NOMO-1 (cell line): ENCODE data around the gene UBE2V1.
A peak's percentile ranks its signal among the peaks of the same experiment; 100 is the strongest.
"Not testable (repeated sequence)": the region's sequence is repeated elsewhere in the genome, so short reads cannot be mapped to it uniquely, and the experiment has no call there.

Experiments
- DNase-seq, 2 experiments: peaks; one replicate each; lab custom pipeline; 2025; ENCODE audit not compliant: unreplicated experiment in 2 of 2; lab: John Stamatoyannopoulos, UW

The UBE2V1 gene

DNA sequence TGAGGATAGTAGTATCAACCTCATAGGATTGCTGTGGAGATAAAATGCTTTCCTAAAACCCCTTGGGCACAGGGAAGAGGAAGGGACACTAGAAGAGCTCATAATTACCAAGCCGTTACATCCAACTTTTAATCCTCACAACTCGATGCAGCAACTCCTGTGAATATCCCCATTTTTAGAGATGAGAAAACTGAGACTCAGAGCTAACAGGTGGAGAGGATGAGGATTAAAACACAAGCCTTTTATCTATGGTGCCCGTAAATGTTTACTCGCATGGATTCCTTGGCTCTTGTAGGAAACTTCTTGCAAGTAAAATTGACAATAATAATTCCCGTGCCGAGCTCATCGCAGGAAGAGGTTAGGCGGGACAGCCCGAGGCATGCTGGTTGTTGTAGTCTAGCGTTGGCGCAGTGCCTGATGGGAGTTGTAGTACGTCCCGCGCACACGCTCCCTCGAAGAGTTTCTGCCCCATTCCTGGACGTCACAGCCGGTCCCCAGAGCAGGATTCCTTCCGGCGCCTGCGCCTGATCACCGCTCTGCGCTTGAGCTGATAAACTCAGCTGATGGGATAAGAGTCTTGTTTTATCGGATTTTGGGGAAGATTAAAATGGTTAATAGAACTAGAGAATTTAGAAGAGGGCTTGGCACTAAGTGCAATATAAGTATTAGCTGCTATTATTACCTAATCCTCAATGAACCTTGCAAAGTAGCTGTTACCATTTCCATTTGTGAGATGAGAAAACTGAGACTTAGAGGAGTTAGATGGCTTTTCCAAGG lies 2.8 kb upstream of the UBE2V1 start:
- peak; percentile 92 to 94 for DNase-seq

DNA sequence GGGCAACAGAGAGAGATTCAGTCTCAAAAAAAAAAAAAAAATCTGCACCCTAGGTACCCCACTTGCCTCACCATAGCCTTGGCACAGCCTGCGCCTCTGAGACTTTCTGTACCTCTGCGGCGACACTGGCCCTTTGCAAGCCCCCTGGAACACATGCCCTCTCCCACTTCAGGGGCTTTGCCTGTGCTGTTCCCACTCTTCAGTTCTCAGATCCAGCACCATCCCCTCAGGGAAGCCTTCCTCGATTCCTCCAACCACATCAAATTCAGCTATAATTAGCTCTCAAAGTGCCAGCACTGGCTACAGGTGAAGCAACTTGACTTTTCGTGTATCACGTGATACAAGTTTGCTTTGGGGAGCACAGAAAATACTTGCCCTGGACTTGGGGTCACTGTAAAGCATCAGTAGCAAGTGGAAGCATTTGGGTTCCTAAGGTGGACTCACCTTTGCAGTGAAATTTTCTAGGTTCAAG lies 2.1 kb upstream of the UBE2V1 start:
- DNase-seq: no peak

DNA sequence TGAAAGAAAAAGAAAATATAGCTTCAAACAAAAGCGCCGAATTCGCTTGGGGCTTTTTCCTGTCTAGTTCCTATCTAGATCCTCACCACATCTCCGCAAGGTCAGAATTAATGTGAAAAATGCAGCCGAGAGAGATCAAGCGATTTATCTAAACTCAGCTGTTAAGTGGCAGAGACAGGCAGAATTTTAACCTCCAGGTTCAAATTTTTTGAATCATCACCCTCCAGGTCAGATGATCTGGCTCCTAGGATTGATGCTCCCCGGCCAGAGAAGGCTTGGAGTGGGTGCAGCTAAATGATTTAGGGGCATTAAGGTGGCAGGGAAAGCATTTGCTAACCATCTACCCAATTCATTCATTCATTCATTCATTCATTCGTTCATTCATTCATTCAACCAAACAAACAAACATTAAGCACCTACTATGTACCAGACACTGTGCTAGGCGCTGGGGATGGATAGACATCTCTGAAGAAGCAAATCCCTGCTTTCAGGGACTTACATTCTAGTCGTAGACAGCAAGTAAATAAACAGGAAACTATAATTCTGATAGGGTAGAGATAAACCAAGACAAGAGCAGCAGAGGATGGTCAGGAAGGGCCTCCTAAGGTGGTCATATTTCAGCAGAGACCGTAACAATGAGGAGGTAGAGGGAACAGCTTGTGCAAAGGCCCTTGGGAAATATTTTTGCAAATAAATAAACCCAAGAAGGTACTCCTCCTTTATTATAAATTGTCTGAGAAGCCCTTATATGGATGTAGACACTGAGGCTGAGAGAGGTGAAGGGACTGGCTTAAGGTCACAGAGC lies 672 bp upstream of the UBE2V1 start:
- DNase-seq: no peak

DNA sequence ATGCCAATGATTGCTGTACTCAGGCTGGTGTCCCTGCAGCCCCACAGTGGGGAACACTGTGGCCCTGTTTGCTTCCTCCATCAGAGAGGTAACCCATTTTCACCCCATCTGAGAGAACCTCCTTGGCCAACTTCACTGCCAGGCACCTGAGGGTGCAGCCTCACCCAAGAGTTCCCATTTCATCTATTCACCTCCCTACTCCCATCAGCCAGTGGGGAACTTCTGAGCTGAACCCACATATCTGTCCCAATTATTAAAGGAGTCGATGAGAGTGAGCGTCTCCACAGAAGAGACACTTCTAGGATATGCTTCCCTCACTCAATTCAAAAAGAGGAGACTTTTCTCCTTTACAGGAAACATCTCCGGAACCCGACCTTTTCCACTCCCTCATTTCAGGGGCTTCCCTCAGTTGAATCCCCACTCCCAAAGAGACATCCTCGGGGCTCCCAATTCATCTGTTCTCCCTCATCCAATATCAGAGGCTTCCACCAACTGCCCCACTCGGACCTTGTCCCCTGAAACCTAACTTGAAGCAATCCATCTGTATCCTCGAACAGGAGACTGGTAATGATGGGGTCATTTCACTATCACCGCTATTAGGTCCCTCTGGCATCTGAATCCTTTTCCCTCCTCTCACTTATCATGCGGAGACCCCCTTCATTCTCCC lies 988 bp downstream of the UBE2V1 start:
- no peak for DNase-seq

DNA sequence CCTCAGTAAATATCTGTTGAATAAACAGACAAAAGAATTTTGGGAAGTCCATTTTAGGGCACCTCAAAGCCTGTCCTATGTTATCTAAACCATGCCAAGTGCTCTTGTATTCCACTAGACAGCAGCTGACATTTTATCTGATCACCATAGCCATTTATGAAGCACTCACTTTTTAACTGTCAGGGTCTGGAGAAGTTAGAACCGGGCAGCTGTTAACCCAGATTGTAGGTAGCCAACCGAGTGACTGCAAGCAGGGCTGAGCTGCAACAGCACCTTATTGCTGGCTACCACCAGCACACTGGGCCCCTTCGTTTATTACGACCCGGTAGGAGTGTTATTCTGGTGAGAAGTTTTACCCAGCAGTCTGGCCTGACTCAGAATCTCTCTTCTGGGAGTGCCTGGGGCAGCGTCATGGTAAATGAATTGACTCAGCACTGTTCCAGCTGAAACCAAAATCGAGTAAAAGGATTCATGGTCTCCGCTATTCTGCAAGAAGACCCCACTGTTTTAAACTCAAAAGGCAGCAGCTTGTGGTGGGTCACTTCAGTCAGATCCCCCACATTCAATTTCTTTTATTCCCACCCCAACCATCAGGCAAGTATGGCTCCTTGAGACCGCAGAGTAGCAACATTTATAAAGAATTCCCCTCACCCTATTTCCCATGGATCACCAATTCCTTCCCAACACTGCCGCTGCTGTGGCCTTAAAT lies 1.7 kb downstream of the UBE2V1 start:
- no peak for DNase-seq

DNA sequence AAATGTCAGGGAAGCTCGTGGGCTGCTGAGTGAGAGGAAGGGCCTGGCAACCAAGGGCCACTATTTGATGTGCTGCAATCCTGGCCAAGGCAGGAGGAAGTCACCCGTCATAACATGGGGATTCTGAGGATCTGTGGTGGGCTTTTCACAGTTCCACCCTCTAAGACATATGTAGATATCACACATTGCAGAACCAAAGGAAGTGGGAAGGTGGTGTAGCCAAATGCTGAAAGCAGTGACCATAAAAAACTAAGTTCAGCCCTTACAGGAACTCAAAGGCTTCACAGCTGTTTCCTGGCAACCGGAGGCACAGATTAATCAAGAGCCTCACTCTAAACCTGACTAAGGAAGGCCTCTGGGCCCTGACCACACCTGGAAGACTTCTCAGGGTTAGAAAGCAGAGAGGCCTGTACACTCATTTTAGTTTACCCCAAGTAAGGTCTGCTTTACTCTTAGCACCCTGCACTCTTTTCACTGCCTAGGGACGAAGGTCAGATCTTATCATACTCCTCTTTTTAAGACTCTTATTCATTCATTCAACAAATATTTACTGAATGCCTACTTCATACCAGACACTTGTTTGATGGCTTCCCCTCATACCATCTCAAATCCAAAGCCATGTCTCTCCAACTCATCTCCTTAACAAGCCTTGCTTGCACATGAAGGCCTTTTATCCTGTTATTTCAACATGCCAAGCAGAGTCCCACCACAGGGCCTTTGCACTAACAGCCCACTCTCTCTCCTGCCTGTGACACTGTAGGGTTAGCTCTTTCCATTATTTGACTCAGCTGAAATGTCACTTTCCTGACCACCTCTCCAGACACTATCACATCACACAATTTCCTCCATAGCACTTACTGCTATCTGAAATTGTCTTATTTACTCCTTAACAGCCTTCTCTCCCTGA lies 2.6 kb downstream of the UBE2V1 start:
- peak; percentile 69 to 82 for DNase-seq

DNA sequence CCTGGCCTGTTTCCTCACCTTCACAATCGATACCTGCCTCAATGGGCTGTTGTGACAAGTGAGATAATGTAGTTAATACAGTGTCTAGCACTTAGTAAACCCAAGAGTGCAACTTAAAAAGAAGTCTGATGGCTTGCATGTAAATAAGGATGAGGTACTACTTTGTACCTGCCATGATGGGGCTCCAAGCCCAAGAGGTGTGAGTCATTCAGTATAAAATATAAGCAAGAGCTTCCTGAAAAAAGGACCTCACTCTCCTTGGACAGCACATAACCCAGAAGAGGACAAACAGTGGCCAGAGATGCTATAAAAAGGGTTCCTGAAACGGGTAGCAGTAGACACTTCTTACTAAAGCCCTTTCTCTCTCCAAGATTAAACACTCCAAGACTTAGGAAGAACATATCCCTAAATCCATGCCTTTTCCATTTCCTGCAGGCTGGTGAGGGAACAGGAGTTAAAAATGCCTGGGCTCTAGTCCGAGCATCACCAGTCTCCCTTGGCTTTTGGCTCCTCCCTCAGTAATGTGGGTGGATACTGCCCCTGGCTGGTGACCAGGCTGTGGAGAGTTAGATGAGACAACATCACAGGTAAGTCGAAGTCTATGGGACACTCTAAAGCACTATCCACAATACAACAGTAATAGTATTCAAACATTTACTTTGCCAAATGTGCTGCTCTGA lies 4.3 kb downstream of the UBE2V1 start:
- no peak for DNase-seq

DNA sequence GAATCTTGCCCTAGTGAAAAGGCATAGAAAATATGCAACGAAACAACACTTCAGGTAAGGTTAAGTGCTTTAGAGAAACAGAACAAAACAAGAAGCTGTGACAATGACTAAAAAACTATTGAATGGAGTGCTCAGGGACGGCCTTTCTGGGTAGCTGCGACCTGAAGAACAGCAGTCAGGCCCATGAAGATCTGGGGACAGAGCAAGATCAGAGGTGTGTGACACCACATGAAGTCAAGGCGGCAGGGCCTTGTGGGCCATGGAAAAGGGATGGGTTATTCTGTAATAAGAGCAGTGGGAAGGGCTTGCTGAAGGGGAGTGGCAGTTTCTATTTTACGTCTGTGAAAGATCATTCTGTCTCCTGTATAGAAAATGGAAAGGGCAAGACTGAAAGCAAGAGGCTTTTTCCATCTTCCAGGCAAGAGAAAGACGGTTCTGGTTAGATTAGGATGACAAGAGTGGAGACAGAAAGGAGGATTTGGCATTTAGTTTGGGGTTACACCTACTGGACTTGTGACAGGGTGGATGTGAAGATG lies 5.1 kb downstream of the UBE2V1 start:
- DNase-seq: no peak

DNA sequence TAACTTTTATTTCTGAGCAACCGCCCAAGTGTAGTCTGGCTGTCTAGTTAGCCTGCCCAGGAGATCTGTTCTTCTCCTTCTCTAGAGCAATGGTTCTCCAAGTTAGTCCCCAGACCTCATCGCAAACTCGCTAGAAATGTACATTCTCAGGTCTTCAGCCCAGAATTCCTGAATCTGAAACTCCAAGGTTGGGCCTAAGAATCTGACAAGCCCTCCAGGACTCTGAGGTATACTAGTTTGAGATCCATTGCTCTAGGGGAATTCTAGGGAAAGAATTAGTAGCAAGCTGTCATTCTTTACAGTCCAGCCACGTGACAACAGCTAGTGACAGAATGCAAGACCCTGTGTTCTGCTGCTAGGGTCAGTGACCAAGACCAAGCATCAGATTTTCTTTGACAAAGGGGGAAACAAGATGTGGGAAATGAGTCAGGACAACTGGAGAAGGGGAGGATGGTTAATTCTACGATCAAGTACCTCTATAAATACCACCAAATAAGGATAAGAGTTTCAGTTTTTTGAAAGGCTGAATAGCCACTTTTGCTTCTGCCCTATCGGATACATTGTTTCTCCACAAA lies 5.8 kb downstream of the UBE2V1 start:
- no peak for DNase-seq

DNA sequence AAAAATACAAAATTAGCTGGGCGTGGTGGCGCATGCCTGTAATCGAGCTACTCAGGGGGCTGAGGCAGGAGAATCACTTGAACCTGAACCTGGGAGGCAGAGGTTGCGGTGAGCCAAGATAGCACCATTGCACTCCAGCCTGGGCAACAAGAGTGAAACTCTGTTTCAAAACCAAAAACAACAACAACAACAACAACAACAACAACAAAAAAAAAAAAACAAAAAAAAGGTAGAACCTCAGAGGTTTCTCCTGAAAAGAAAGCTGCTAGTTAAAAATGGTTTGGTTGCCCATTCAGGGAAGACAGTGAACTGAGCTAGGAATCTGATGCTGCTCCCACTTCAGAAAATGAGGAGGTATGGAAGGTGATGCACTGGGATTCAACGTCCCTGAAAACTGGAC lies 6.3 kb downstream of the UBE2V1 start:
- not testable (repeated sequence) for DNase-seq

DNA sequence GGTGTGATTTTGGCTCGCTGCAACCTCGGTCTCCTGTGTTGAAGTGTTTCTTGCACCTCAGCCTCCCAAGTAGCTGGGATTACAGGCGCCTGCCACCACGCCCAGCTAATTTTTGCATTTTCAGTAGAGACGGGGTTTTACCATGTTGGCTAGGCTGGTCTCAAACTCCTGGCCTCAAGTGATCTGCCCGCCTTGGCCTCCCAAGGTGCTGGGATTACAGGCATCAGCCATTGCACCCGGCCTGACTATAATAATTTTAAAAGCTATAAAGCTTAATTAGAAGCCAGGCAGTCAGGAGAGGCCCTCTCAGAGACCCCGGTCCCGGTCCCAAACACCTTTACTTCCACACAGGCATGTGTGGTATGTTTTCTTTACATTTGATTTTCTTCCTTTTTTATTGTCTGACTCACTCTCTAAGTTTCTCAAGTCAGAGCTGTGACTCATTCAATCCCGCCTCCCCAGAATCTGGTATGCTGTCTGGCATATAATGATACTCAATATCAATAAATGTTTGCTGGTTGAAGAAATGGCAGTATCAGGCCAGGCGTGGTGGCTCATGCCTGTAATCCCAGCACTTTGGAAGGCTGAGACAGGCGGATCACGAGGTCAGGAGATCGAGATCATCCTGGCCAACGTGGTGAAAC lies 9.4 kb downstream of the UBE2V1 start:
- peak in 1 of 2 experiments; percentile 82 for DNase-seq

DNA sequence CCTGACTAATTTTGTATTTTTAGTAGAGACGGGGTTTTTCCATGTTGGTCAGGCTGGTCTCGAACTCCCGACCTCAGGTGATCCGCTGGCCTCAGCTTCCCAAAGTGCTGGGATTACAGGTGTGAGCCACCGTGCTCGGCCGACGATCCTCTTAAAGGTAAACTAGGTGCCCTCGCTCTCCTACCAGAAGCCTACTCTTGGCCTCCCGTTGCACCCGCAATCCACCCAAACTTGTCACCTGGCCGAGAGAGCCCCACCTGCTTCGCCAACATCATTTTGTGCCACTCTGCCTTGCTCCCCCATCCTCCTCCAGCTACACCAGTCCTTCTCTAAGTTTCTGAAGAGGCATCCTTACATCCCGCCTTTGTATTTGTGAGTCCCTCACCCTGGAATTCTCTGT lies 10.4 kb downstream of the UBE2V1 start:
- not testable (repeated sequence) for DNase-seq

DNA sequence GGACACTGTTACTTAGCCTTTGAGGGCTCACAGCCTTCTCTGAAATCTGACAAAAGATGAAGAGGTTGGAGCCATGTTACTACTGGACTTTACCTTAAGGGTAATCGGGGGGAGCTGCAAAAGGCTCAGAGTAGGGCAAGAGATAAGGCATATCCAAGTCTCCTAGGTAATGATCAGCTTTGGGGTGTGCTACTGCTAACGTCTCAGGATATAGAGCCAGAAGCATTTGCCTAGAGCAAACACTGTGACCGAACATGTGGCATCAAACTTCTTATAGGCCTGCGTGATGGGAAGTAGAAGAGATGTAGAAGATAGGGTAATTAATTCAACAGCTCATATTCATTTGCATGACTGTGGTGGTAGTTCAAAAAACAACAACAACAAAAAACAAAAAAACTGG lies 11.1 kb downstream of the UBE2V1 start:
- DNase-seq: no peak

DNA sequence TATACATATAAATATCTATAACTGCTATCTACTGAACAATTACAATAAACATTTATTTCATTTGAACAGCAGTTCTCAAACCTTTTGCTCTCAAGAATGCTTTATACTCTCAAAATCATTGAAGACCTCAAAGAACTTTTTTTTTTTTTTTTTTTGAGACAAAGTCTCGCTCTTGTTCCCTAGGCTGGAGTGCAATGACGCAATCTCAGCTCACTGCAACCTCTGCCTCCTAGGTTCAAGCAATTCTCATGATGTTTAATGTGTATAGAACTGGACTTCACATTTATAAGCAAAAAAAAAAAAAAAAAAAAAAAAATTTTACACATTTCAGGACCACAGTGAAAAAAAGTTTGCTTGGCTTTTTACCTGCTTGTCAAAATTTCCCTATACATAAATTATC lies 11.7 kb downstream of the UBE2V1 start:
- DNase-seq: peak in 1 of 2 experiments; percentile 12

DNA sequence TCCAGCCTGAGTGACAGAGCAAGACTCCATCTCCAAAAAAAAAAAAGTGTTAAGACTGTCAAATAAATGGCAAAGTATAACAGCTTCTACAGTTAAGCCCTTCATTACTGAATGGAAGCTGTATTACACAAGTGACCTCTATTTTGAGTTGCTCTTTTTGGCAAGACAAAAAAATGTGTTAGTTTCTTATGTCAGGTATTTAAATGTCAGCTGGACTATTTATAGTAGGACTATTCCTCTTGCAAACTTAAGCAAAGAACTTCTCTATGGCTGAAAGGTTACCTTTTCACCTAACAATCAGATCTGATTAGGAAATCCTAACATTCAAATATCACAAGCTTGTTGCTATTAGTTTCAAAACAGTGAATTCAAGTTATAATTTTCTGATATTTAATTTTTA lies 12.4 kb downstream of the UBE2V1 start:
- DNase-seq: no peak

DNA sequence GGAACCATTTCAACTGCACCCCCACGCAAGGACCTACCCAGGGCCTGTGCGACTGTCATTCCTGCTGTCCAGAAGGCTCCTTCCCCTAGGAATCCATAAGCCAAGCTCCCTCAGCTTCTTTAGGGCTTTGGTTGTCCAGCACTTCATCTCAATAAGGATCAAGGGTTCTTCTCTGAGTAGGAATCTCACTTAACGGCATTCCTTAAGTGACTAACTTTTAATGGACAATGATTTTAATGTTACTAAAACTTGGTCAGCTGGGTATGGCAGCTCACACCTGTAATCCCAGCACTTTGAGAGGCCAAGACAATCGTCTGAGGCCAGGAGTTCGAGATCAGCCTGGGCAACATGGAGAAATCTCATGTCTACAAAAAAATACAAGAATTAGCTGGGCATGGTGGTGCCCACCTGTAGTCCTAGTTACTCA lies 13.4 kb downstream of the UBE2V1 start:
- no peak for DNase-seq

DNA sequence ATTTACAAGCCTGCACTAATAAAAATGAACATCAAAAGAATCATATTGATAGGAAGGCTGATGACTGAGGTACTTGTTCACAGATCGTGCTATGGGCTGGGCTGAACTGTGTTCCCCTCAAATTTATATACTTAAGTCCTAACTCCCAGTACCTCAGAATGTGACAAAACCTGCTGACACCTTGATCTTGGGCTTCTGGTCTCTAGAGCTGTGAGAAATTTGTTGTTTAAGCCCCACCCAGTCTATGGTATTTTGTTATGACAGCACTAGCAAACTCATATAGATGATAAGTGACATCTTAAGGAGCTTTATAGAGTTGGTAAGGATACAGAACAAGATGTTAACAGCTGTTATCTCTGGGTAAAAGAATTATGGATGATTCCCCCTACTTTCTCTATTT lies 13.8 kb downstream of the UBE2V1 start:
- no peak for DNase-seq

DNA sequence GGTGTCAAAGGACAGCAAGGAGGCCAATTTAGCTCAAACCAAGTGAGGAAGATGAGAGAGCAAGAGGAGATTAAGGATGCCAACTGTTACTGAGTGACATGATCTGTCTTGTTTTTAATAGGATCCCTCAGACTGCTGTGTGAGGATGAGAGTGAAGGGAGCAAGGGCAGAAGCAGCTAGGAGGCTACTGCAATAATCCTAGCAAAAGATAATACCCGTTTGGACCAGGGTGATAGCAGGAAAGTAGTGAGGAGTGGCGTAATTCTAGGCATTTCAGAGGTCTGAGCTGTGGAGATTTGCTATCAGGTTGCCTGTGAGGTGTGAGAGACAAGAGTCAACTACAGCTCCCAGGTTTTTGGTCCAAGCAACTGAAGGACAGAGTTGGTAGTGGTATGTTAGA lies 14.7 kb downstream of the UBE2V1 start:
- no peak for DNase-seq
